ENCODE measurements around the gene DCAKD. TPM values are rescaled to one million over a fixed set of nuclear protein-coding genes. Genes with fewer than 3 reads are reported as not detected.
A peak's percentile ranks its signal among the peaks of the same experiment; 100 is the strongest.
"Not testable (repeated sequence)": the region's sequence is repeated elsewhere in the genome, so short reads cannot be mapped to it uniquely, and the experiment has no call there.

Gene DCAKD
- total RNA-seq, 2 donors from 2014 or later, result 91.1 to 111 TPM

GRCh38 chr17:45060797-45061605, 9.6 kb upstream of the DCAKD start, which contains the start of gene NMT1:
NMT1 (plus strand) TSS chr17:45061317; CDS start chr17:45061330, 13 bp downstream.
- no peaks in the 10 kb centered on the region for H3K36me3 ChIP-seq
- peaks cover 4% of the 10 kb centered on the region for H3K4me1 ChIP-seq (replicated peaks)
- intact Hi-C loops (cut with DNase I), result loop anchor here (5.0 kb wide), 1 partner anchor 46 kb away; no protein-coding TSS in a partner anchor
- under 1% methylated on average over 48 of the region's 50 CpGs for WGBS
- H3K27ac ChIP-seq, result peak within 1 kb of the TSS; percentile 85 to 87
- peak; percentile 98 for DNase-seq (ENCODE audit: low spot score)
- no peaks in the 10 kb centered on the region for H3K9me3 ChIP-seq
- peak in 3 of 4 experiments; percentile 25 to 63 (median 35) for TF ChIP-seq CTCF (IDR thresholded peaks at IDR 0.05)
- peak; percentile 77 for TF ChIP-seq POLR2A (IDR thresholded peaks at IDR 0.05)
- peak; percentile 94 for TF ChIP-seq POLR2AphosphoS5 (IDR thresholded peaks at IDR 0.05)
- H3K4me3 ChIP-seq, result peak within 1 kb of the TSS; percentile 65 to 74
- H3K27me3 ChIP-seq (replicated peaks; ENCODE audit: insufficient read depth), result no peaks in the 10 kb centered on the region

GRCh38 chr17:45060382-45060796, 9.0 kb upstream of the DCAKD start:
- no peak for TF ChIP-seq POLR2AphosphoS5 (IDR thresholded peaks at IDR 0.05)
- no peak for TF ChIP-seq POLR2A (IDR thresholded peaks at IDR 0.05)
- TF ChIP-seq CTCF (IDR thresholded peaks at IDR 0.05), result no peak
- Histone ChIP-seq H3K4me1 (replicated peaks) (peaks cover 4% of the 10 kb centered on the region), H3K27ac (peak overlapping the region; percentile 85 to 87), H3K27me3 (replicated peaks; ENCODE audit: insufficient read depth) (no peaks in the 10 kb centered on the region), H3K9me3 (no peaks in the 10 kb centered on the region), H3K4me3 (peak overlapping the region; percentile 65 to 74), H3K36me3 (no peaks in the 10 kb centered on the region)
- DNase-seq (ENCODE audit: low spot score), result no peak
- 10% methylated on average over 15 of the region's 15 CpGs for WGBS
- intact Hi-C loops (cut with DNase I), result loop anchor here (5.0 kb wide), 1 partner anchor 47 kb away; no protein-coding TSS in a partner anchor

- WGBS, result 16% methylated on average over 31 of the region's 36 CpGs
- peak overlapping the region; percentile 44 to 46 for H3K4me3 ChIP-seq
- peak overlapping the region; percentile 79 for H3K27ac ChIP-seq
- no peaks in the 10 kb centered on the region for H3K27me3 ChIP-seq (replicated peaks; ENCODE audit: insufficient read depth)
- H3K4me1 ChIP-seq (replicated peaks), result peaks cover 7% of the 10 kb centered on the region
- intact Hi-C loops (cut with DNase I), result loop anchor here (5.0 kb wide), 1 partner anchor 40 kb away; no protein-coding TSS in a partner anchor
- no peaks in the 10 kb centered on the region for H3K36me3 ChIP-seq
- H3K9me3 ChIP-seq, result no peaks in the 10 kb centered on the region
- TF ChIP-seq POLR2AphosphoS5 (IDR thresholded peaks at IDR 0.05) (peak; percentile 30), POLR2A (IDR thresholded peaks at IDR 0.05) (peak; percentile 80), CTCF (IDR thresholded peaks at IDR 0.05) (peak in 1 of 4 experiments; percentile 8)
- DNase-seq (ENCODE audit: low spot score), result peak; percentile 19
Observed at GRCh38 chr17:45052052-45052772, 780 bp upstream of the DCAKD start.

- Histone ChIP-seq H3K27ac (peak overlapping the region; percentile 79), H3K4me3 (peak overlapping the region; percentile 44 to 46)
- not testable (repeated sequence) for H3K27me3 ChIP-seq (replicated peaks; ENCODE audit: insufficient read depth); DNase-seq (ENCODE audit: low spot score); H3K9me3 ChIP-seq; H3K4me1 ChIP-seq (replicated peaks); H3K36me3 ChIP-seq
- 0% methylated on average over 1 of the region's 54 CpGs for WGBS
- intact Hi-C loops (cut with DNase I), result loop anchor here (5.0 kb wide), 1 partner anchor 41 kb away; no protein-coding TSS in a partner anchor
Observed at GRCh38 chr17:45051720-45052051, 254 bp upstream of the DCAKD start.

GRCh38 chr17:45050481-45051059, 862 bp downstream of the DCAKD start:
- 1% methylated on average over 14 of the region's 14 CpGs for WGBS
- Histone ChIP-seq H3K27me3 (replicated peaks; ENCODE audit: insufficient read depth) (no peaks in the 10 kb centered on the region), H3K4me1 (replicated peaks) (peaks cover 7% of the 10 kb centered on the region), H3K9me3 (no peaks in the 10 kb centered on the region), H3K36me3 (no peaks in the 10 kb centered on the region), H3K27ac (peak overlapping the region; percentile 92 to 97), H3K4me3 (peak overlapping the region; percentile 42 to 53)
- peak; percentile 75 for DNase-seq (ENCODE audit: low spot score)
- TF ChIP-seq POLR2A (IDR thresholded peaks at IDR 0.05) (no peak), POLR2AphosphoS5 (IDR thresholded peaks at IDR 0.05) (peak; percentile 51)
- intact Hi-C loops (cut with DNase I), result loop anchor here (5.0 kb wide), 1 partner anchor 42 kb away; no protein-coding TSS in a partner anchor
